HEK293 (cell line): ENCODE data around the gene CRTC1.

Experiments
- CTCF ChIA-PET: fragments of 350-600 bp; formaldehyde crosslinking; extraction: SDS; loops from one replicate; lab custom pipeline; 2021; ENCODE audit warnings: antibody characterized with exemption; lab: Yijun Ruan, JAX
- POLR2A ChIA-PET: fragments of 300-600 bp; formaldehyde crosslinking; extraction: SDS; loops from one replicate; lab custom pipeline; 2020; ENCODE audit warnings: antibody characterized with exemption, inconsistent platforms; lab: Yijun Ruan, JAX
- H3K27ac ChIP-seq: fragments of 200-500 bp; sonication (Bioruptor generic); 2 replicates; pipeline ENCODE4 v1.5.1; 2014; ENCODE audit warnings: low read depth, low read length, control low read depth, inconsistent platforms; ENCODE audit errors: extremely low read depth
- H3K36me3 ChIP-seq, 2 experiments: fragments of 200-500 bp in 1 of 2; sonication (Bioruptor generic) in 1 of 2; 1 replicate in 1 of 2; 2 replicates in 1 of 2; pipeline ENCODE4 v1.5.1; 2014 to 2017; ENCODE audit warnings: inconsistent platforms in 2 of 2, low read length in 2 of 2; ENCODE audit not compliant: control insufficient read depth in 2 of 2, insufficient read depth in 1 of 2
- H3K4me1 ChIP-seq: fragments of 200-500 bp; sonication (Bioruptor generic); 2 replicates; pipeline ENCODE4 v1.5.1; 2014; ENCODE audit warnings: mild to moderate bottlenecking, low read length, inconsistent platforms; ENCODE audit not compliant: control insufficient read depth, insufficient read depth
- H3K4me3 ChIP-seq: 2 replicates; pipeline ENCODE4 v1.5.1; 2011; ENCODE audit warnings: low read depth, mild to moderate bottlenecking, control low read depth, low read length, moderate library complexity
- H3K9me3 ChIP-seq: fragments of 200-500 bp; sonication (Bioruptor generic); 2 replicates; pipeline ENCODE4 v1.5.1; 2014; ENCODE audit warnings: low read depth, low read length, inconsistent platforms; ENCODE audit not compliant: control insufficient read depth, insufficient read depth
- FEZF1 ChIP-seq: fragments of 450-650 bp; formaldehyde crosslinking; IDR thresholded peaks from 2 replicates; pipeline ENCODE4 v1.5.1; 2016; ENCODE audit warnings: missing biosample characterization, missing genetic modification characterization
- OVOL3 ChIP-seq: fragments of 450-650 bp; formaldehyde crosslinking; IDR thresholded peaks from 2 replicates; pipeline ENCODE4 v1.5.1; 2016; ENCODE audit warnings: missing biosample characterization, missing genetic modification characterization
- SCRT1 ChIP-seq: fragments of 450-650 bp; formaldehyde crosslinking; IDR thresholded peaks from 2 replicates; pipeline ENCODE4 v1.5.1; 2016; ENCODE audit warnings: missing biosample characterization, missing genetic modification characterization, borderline replicate concordance
- SCRT2 ChIP-seq: fragments of 450-650 bp; formaldehyde crosslinking; IDR thresholded peaks from 2 replicates; pipeline ENCODE4 v1.5.1; 2016; ENCODE audit warnings: missing biosample characterization, missing genetic modification characterization
- SP3 ChIP-seq: fragments of 450-650 bp; formaldehyde crosslinking; IDR thresholded peaks from 2 replicates; pipeline ENCODE4 v1.5.1; 2016; ENCODE audit warnings: missing biosample characterization, missing genetic modification characterization
- SP7 ChIP-seq: fragments of 450-650 bp; formaldehyde crosslinking; IDR thresholded peaks from 2 replicates; pipeline ENCODE4 v1.5.1; 2016; ENCODE audit warnings: missing biosample characterization, missing genetic modification characterization
- TRIM28 ChIP-seq: IDR thresholded peaks from 2 replicates; pipeline ENCODE4 v1.6.1; 2011; ENCODE audit warnings: low read length, control low read depth, borderline replicate concordance
- ZBTB8A ChIP-seq: fragments of 450-650 bp; formaldehyde crosslinking; IDR thresholded peaks from 2 replicates; pipeline ENCODE4 v1.5.1; 2016; ENCODE audit warnings: missing biosample characterization, missing genetic modification characterization
- ZFP37 ChIP-seq: fragments of 450-650 bp; formaldehyde crosslinking; IDR thresholded peaks from 2 replicates; pipeline ENCODE4 v1.5.1; 2016; ENCODE audit warnings: missing biosample characterization, missing genetic modification characterization
- ZIC2 ChIP-seq: fragments of 450-650 bp; formaldehyde crosslinking; IDR thresholded peaks from 2 replicates; pipeline ENCODE4 v1.5.1; 2016; ENCODE audit warnings: missing biosample characterization, missing genetic modification characterization
- ZNF174 ChIP-seq: fragments of 450-650 bp; formaldehyde crosslinking; IDR thresholded peaks from 2 replicates; pipeline ENCODE4 v1.5.0; 2017; ENCODE audit warnings: missing biosample characterization, mild to moderate bottlenecking, missing genetic modification characterization
- ZNF214 ChIP-seq: fragments of 450-650 bp; formaldehyde crosslinking; IDR thresholded peaks from 2 replicates; pipeline ENCODE4 v1.5.1; 2017; ENCODE audit warnings: missing biosample characterization, mild to moderate bottlenecking, missing genetic modification characterization, borderline replicate concordance
- ZNF423 ChIP-seq: fragments of 450-650 bp; formaldehyde crosslinking; IDR thresholded peaks from 2 replicates; pipeline ENCODE4 v1.5.1; 2016; ENCODE audit warnings: missing biosample characterization, missing genetic modification characterization
- ZNF501 ChIP-seq: fragments of 450-650 bp; formaldehyde crosslinking; IDR thresholded peaks from 2 replicates; pipeline ENCODE4 v1.5.1; 2016; ENCODE audit warnings: missing biosample characterization, missing genetic modification characterization
- ZNF600 ChIP-seq: fragments of 450-650 bp; formaldehyde crosslinking; IDR thresholded peaks from 2 replicates; pipeline ENCODE4 v1.5.1; 2016; ENCODE audit warnings: missing biosample characterization, missing genetic modification characterization
- ZNF792 ChIP-seq: fragments of 450-650 bp; formaldehyde crosslinking; IDR thresholded peaks from 2 replicates; pipeline ENCODE4 v1.5.1; 2016; ENCODE audit warnings: missing biosample characterization, missing genetic modification characterization
- TF ChIP-seq, protein P1 (sequence below): fragments of 450-650 bp; formaldehyde crosslinking; IDR thresholded peaks from 2 replicates; pipeline ENCODE4 v1.5.1; 2016; ENCODE audit warnings: missing biosample characterization, missing genetic modification characterization
- TF ChIP-seq, protein P2 (sequence below): fragments of 450-650 bp; formaldehyde crosslinking; IDR thresholded peaks from 2 replicates; pipeline ENCODE4 v1.5.1; 2016; ENCODE audit warnings: missing biosample characterization, missing genetic modification characterization
- TF ChIP-seq, protein P3 (sequence below): fragments of 450-650 bp; formaldehyde crosslinking; IDR thresholded peaks from 2 replicates; pipeline ENCODE4 v1.5.1; 2016; ENCODE audit warnings: missing biosample characterization, missing genetic modification characterization
- TF ChIP-seq, protein P4 (sequence below): fragments of 450-650 bp; formaldehyde crosslinking; IDR thresholded peaks from 2 replicates; pipeline ENCODE4 v1.5.1; 2017; ENCODE audit warnings: missing biosample characterization, missing genetic modification characterization
- TF ChIP-seq, protein P5 (sequence below): fragments of 450-650 bp; formaldehyde crosslinking; IDR thresholded peaks from 2 replicates; pipeline ENCODE4 v1.5.1; 2016; ENCODE audit warnings: missing biosample characterization, missing genetic modification characterization

Gene CRTC1

DNA sequence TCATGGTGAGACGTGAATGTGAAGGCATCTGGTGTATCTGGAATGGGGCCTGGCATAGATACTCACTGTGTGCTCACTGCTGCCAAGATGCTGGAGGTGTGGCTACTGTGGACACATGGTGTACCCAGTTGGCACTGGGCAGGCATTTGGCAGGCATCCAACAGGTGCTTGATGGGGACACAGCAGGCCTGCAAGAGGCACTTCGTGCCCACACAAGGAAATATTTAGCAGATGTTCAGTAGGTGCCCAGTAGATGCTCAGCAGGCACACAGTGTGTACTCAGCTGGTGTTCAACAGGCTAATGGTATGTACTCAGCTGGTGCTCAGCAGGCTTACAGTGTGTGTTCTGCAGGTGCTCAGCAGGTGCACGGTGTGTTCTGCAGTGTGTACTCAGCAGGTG is 14.2 kb downstream of the CRTC1 start:
- no peak overlapping the region for H3K27ac ChIP-seq
- CTCF ChIA-PET, result no interaction called here

DNA sequence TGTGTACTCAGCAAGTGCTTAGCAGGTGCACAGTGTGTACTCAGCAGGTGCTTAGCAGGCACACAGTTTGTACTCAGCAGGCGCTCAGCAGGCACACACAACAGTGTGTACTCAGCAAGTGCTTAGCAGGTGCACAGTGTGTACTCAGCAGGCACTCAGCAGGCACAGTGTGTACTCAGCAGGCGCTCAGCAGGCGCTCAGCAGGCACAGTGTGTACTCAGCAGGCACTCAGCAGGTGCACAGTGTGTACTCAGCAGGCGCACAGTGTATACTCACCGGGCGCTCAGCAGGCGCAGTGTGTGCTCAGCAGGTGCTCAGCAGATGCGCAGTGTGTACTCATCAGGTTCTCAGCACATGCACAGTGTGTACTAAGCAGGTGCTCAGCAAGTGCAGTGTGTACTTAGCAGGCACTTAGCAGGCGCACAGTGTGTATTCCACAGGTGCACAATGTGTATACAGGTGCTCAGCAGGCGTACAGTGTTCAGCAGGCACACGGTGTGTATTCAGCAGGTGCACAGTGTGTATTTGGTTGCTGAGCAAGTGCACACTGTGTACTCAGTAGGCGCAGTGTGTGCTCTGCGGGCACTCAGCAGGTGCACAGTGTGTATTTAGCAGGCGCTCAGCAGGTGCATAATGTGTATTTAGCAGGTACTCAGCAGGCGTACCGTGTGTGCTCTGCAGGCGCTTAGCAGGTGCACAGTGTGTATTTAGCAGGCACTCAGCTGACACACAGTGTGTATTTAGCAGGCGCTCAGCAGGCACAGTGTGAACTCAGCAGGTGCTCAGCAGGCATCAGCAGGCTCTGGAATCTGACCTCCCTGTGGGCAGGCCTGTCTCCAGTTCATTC is 15.1 kb downstream of the CRTC1 start:
- Histone ChIP-seq H3K36me3 (no peaks in the 10 kb centered on the region), H3K4me3 (no peak overlapping the region), H3K4me1 (peaks cover 8% of the 10 kb centered on the region), H3K27ac (no peak overlapping the region), H3K9me3 (no peaks in the 10 kb centered on the region)
- ChIA-PET POLR2A (no interaction called here), CTCF (no interaction called here)
- TF ChIP-seq ZNF423 (tag by site-specific recombination) (peak; percentile 52; the same call in 1 of the 2 replicates), OVOL3 (tag by site-specific recombination) (no peak), ZNF501 (tag by site-specific recombination) (no peak), ZNF174 (tag by site-specific recombination) (no peak), ZBTB8A (no peak), ZNF792 (tag by site-specific recombination) (peak; percentile 98), ZIC2 (tag by site-specific recombination) (peak; percentile 100), ZFP37 (tag by site-specific recombination) (no peak), TRIM28 (peak; percentile 75; the same call in 1 of the 2 replicates), ZNF600 (tag by site-specific recombination) (peak; percentile 76), FEZF1 (peak; percentile 62), SP7 (0 out of 2 replicates have a peak, but pooled peaks have one; percentile 21)
- TF ChIP-seq, protein P1, sequence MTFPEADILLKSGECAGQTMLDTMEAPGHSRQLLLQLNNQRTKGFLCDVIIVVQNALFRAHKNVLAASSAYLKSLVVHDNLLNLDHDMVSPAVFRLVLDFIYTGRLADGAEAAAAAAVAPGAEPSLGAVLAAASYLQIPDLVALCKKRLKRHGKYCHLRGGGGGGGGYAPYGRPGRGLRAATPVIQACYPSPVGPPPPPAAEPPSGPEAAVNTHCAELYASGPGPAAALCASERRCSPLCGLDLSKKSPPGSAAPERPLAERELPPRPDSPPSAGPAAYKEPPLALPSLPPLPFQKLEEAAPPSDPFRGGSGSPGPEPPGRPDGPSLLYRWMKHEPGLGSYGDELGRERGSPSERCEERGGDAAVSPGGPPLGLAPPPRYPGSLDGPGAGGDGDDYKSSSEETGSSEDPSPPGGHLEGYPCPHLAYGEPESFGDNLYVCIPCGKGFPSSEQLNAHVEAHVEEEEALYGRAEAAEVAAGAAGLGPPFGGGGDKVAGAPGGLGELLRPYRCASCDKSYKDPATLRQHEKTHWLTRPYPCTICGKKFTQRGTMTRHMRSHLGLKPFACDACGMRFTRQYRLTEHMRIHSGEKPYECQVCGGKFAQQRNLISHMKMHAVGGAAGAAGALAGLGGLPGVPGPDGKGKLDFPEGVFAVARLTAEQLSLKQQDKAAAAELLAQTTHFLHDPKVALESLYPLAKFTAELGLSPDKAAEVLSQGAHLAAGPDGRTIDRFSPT (tag by site-specific recombination), result peak; percentile 58
- TF ChIP-seq, protein P2, sequence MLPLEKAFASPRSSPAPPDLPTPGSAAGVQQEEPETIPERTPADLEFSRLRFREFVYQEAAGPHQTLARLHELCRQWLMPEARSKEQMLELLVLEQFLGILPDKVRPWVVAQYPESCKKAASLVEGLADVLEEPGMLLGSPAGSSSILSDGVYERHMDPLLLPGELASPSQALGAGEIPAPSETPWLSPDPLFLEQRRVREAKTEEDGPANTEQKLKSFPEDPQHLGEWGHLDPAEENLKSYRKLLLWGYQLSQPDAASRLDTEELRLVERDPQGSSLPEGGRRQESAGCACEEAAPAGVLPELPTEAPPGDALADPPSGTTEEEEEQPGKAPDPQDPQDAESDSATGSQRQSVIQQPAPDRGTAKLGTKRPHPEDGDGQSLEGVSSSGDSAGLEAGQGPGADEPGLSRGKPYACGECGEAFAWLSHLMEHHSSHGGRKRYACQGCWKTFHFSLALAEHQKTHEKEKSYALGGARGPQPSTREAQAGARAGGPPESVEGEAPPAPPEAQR (tag by site-specific recombination), result no peak
- TF ChIP-seq, protein P3, sequence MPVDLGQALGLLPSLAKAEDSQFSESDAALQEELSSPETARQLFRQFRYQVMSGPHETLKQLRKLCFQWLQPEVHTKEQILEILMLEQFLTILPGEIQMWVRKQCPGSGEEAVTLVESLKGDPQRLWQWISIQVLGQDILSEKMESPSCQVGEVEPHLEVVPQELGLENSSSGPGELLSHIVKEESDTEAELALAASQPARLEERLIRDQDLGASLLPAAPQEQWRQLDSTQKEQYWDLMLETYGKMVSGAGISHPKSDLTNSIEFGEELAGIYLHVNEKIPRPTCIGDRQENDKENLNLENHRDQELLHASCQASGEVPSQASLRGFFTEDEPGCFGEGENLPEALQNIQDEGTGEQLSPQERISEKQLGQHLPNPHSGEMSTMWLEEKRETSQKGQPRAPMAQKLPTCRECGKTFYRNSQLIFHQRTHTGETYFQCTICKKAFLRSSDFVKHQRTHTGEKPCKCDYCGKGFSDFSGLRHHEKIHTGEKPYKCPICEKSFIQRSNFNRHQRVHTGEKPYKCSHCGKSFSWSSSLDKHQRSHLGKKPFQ, result peak; percentile 95
- TF ChIP-seq, protein P4, sequence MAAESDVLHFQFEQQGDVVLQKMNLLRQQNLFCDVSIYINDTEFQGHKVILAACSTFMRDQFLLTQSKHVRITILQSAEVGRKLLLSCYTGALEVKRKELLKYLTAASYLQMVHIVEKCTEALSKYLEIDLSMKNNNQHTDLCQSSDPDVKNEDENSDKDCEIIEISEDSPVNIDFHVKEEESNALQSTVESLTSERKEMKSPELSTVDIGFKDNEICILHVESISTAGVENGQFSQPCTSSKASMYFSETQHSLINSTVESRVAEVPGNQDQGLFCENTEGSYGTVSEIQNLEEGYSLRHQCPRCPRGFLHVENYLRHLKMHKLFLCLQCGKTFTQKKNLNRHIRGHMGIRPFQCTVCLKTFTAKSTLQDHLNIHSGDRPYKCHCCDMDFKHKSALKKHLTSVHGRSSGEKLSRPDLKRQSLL (tag by site-specific recombination), result 0 out of 2 replicates have a peak, but pooled peaks have one; percentile 39

More for the DNA sequence above, 14.2 kb downstream of the CRTC1 start:
- Histone ChIP-seq H3K9me3 (no peaks in the 10 kb centered on the region), H3K4me1 (peaks cover 8% of the 10 kb centered on the region), H3K36me3 (no peaks in the 10 kb centered on the region), H3K4me3 (no peak overlapping the region)
- no peak for TF ChIP-seq SP3
- TF ChIP-seq SCRT1 (tag by site-specific recombination), result peak; percentile 54; the same call in 1 of the 2 replicates
- TF ChIP-seq, protein P5, sequence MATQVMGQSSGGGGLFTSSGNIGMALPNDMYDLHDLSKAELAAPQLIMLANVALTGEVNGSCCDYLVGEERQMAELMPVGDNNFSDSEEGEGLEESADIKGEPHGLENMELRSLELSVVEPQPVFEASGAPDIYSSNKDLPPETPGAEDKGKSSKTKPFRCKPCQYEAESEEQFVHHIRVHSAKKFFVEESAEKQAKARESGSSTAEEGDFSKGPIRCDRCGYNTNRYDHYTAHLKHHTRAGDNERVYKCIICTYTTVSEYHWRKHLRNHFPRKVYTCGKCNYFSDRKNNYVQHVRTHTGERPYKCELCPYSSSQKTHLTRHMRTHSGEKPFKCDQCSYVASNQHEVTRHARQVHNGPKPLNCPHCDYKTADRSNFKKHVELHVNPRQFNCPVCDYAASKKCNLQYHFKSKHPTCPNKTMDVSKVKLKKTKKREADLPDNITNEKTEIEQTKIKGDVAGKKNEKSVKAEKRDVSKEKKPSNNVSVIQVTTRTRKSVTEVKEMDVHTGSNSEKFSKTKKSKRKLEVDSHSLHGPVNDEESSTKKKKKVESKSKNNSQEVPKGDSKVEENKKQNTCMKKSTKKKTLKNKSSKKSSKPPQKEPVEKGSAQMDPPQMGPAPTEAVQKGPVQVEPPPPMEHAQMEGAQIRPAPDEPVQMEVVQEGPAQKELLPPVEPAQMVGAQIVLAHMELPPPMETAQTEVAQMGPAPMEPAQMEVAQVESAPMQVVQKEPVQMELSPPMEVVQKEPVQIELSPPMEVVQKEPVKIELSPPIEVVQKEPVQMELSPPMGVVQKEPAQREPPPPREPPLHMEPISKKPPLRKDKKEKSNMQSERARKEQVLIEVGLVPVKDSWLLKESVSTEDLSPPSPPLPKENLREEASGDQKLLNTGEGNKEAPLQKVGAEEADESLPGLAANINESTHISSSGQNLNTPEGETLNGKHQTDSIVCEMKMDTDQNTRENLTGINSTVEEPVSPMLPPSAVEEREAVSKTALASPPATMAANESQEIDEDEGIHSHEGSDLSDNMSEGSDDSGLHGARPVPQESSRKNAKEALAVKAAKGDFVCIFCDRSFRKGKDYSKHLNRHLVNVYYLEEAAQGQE (tag by site-specific recombination), result no peak
- peak; percentile 43 for TF ChIP-seq ZIC2 (tag by site-specific recombination)
- TF ChIP-seq SCRT2 (tag by site-specific recombination), result peak; percentile 76
- TF ChIP-seq, protein P3, result no peak
- no peak for TF ChIP-seq ZNF214
- POLR2A ChIA-PET, result interaction anchor here (0.5 kb wide), 1 partner anchor 947 kb away, joined by 4 read pairs; no protein-coding TSS in a partner anchor
